ENCODE results near the gene THBS2. TPM values are rescaled to one million over a fixed set of nuclear protein-coding genes. Genes with fewer than 3 reads are reported as not detected.

Gene THBS2
- total and polyA plus RNA-seq, 10 of the 15 experiments (the other 5 are each of a cell fraction or from before 2014, with no cell fraction given): 0.07 to 0.10 TPM; not detected in 8

DNA sequence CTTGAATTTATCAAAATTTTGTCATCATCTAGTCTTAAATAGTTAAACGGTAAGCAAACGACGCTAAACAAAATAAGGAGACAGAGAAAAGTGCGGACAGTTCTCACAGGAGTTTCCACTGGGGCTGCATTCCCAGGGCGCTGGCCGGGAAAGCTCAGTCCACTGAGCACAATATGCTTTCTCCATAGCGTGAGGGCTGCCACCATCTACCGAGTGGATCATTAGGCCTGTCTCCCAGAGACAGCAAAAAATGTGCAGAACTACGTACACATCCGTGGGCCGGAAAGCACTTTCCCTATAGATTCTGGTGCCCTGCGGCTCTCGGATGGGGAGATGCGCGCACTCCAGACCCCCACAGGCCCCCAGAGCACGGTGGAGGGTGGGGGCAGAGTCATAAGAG, 84.9 kb downstream of the THBS2 start:
- no peak overlapping the region for H3K4me2 ChIP-seq (ENCODE audit: control insufficient read depth, insufficient read depth)
- POLR2A ChIA-PET: no interaction called here
- WGBS (ENCODE audit: insufficient coverage, insufficient replicate concordance, low lambda C conversion rate, missing lambda C conversion rate): 67% methylated on average over 16 of the region's 16 CpGs
- RAD21 ChIA-PET (ENCODE audit: unreplicated experiment): no interaction called here
- FAIRE-seq: no peak
- H3K9me3 ChIP-seq (replicated peaks; ENCODE audit: control insufficient read depth, insufficient read depth, low read length): no peaks in the 10 kb centered on the region; the same call in 2 of the 3 replicates
- no peak overlapping the region for H3K27ac ChIP-seq (ENCODE audit: control insufficient read depth, insufficient read depth)
- CTCF ChIA-PET: no interaction called here
- in situ Hi-C loops (cut with MboI): no loop called here
- BruUV-seq (replicated peaks): no TSS peak
- no peak for ATAC-seq
- no peaks in the 10 kb centered on the region for H3K27me3 ChIP-seq (replicated peaks in 1 of 2; ENCODE audit: control insufficient read depth in 2 of 2, insufficient read depth in 2 of 2, low read length in 1 of 2)
- no peaks in the 10 kb centered on the region for H4K20me1 ChIP-seq (ENCODE audit: control insufficient read depth, insufficient read depth)
- no peaks in the 10 kb centered on the region for H3K79me2 ChIP-seq (ENCODE audit: control insufficient read depth, insufficient read depth, low read length)
- H2AFZ ChIP-seq (ENCODE audit: control insufficient read depth, low read depth, low read length): no peak overlapping the region
- intact Hi-C loops (cut with micrococcal nuclease; ENCODE audit: unreplicated experiment): no loop called here
- SMC1A ChIA-PET (ENCODE audit: uncharacterized antibody, unreplicated experiment): no interaction called here
- no peaks in the 10 kb centered on the region for H3K36me3 ChIP-seq (ENCODE audit: control insufficient read depth in 2 of 2, insufficient read depth in 2 of 2, low read length in 1 of 2)
- no peak overlapping the region for H3K9ac ChIP-seq (ENCODE audit: control insufficient read depth, insufficient read depth, low read length)
- H3K4me1 ChIP-seq (ENCODE audit: control insufficient read depth, insufficient read depth, low read length): no peaks in the 10 kb centered on the region
- no peak for TF ChIP-seq CBX5 (IDR thresholded peaks at IDR 0.05; ENCODE audit: low read depth)
- no peak for TF ChIP-seq JUNB (IDR thresholded peaks at IDR 0.05)
- TF ChIP-seq SREBF1 (IDR thresholded peaks at IDR 0.05; ENCODE audit: low read length): no peak
- TF ChIP-seq, protein P1, sequence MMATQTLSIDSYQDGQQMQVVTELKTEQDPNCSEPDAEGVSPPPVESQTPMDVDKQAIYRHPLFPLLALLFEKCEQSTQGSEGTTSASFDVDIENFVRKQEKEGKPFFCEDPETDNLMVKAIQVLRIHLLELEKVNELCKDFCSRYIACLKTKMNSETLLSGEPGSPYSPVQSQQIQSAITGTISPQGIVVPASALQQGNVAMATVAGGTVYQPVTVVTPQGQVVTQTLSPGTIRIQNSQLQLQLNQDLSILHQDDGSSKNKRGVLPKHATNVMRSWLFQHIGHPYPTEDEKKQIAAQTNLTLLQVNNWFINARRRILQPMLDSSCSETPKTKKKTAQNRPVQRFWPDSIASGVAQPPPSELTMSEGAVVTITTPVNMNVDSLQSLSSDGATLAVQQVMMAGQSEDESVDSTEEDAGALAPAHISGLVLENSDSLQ (IDR thresholded peaks at IDR 0.05): no peak
- TF ChIP-seq PAX8 (IDR thresholded peaks at IDR 0.05): no peak
- TF ChIP-seq RCOR1 (conservative IDR thresholded peaks at IDR 0.05; ENCODE audit: low read depth, low read length): no peak
- TF ChIP-seq, protein P2, sequence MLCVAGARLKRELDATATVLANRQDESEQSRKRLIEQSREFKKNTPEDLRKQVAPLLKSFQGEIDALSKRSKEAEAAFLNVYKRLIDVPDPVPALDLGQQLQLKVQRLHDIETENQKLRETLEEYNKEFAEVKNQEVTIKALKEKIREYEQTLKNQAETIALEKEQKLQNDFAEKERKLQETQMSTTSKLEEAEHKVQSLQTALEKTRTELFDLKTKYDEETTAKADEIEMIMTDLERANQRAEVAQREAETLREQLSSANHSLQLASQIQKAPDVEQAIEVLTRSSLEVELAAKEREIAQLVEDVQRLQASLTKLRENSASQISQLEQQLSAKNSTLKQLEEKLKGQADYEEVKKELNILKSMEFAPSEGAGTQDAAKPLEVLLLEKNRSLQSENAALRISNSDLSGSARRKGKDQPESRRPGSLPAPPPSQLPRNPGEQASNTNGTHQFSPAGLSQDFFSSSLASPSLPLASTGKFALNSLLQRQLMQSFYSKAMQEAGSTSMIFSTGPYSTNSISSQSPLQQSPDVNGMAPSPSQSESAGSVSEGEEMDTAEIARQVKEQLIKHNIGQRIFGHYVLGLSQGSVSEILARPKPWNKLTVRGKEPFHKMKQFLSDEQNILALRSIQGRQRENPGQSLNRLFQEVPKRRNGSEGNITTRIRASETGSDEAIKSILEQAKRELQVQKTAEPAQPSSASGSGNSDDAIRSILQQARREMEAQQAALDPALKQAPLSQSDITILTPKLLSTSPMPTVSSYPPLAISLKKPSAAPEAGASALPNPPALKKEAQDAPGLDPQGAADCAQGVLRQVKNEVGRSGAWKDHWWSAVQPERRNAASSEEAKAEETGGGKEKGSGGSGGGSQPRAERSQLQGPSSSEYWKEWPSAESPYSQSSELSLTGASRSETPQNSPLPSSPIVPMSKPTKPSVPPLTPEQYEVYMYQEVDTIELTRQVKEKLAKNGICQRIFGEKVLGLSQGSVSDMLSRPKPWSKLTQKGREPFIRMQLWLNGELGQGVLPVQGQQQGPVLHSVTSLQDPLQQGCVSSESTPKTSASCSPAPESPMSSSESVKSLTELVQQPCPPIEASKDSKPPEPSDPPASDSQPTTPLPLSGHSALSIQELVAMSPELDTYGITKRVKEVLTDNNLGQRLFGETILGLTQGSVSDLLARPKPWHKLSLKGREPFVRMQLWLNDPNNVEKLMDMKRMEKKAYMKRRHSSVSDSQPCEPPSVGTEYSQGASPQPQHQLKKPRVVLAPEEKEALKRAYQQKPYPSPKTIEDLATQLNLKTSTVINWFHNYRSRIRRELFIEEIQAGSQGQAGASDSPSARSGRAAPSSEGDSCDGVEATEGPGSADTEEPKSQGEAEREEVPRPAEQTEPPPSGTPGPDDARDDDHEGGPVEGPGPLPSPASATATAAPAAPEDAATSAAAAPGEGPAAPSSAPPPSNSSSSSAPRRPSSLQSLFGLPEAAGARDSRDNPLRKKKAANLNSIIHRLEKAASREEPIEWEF (IDR thresholded peaks at IDR 0.05; ENCODE audit: insufficient replicate concordance, low read depth, low read length): no peak
- no peak for TF ChIP-seq RBBP5 (conservative IDR thresholded peaks at IDR 0.05)
- TF ChIP-seq ZNF24 (IDR thresholded peaks at IDR 0.05): no peak
- no peak overlapping the region for H3K4me3 ChIP-seq
- no peak for DNase-seq (ENCODE audit: low read depth, low spot score)

All from GM12878 (cell line).